Neural cell (in vitro differentiated cells): ENCODE measurements around the gene IKBKG. TPM values are rescaled to one million over a fixed set of nuclear protein-coding genes. Genes with fewer than 3 reads are reported as not detected.

Experiments
- H2AFZ ChIP-seq: fragments of 200-600, 300-800 bp; sonication (generic), shearing (Covaris generic); 2 replicates; pipeline ENCODE4 v1.6.0; 2014; ENCODE audit warnings: low read depth, mild to moderate bottlenecking, antibody characterized with exemption, low read length, moderate library complexity
- H3F3A ChIP-seq: fragments of 200-600 bp; shearing (Covaris generic); 2 replicates; pipeline ENCODE4 v1.6.1; 2016; ENCODE audit warnings: mild to moderate bottlenecking, moderate library complexity, mixed read lengths, antibody characterized with exemption, low read length; ENCODE audit not compliant: insufficient read depth, poor library complexity, severe bottlenecking
- H3K27ac ChIP-seq: fragments of 200-600, 300-800 bp; sonication (generic), shearing (Covaris generic); 2 replicates; pipeline ENCODE4 v1.5.1; 2014; ENCODE audit warnings: mild to moderate bottlenecking, low read length, moderate library complexity
- H3K27me3 ChIP-seq: fragments of 300-800, 200-600 bp; sonication (generic), shearing (Covaris generic); 2 replicates; pipeline ENCODE4 v1.6.0; 2014; ENCODE audit warnings: mild to moderate bottlenecking, low read depth, low read length, moderate library complexity; ENCODE audit not compliant: insufficient read depth
- H3K36me3 ChIP-seq: fragments of 300-800, 200-600 bp; sonication (generic), shearing (Covaris generic); 2 replicates; pipeline ENCODE4 v1.5.1; 2014; ENCODE audit warnings: mild to moderate bottlenecking, antibody characterized with exemption, low read length, moderate library complexity; ENCODE audit not compliant: insufficient read depth
- H3K4me2 ChIP-seq: fragments of 300-800, 200-600 bp; sonication (generic), shearing (Covaris generic); 2 replicates; pipeline ENCODE4 v1.6.0; 2014; ENCODE audit warnings: mild to moderate bottlenecking, low read length
- H3K4me3 ChIP-seq: fragments of 300-800, 200-600 bp; sonication (generic), shearing (Covaris generic); 2 replicates; pipeline ENCODE4 v1.5.1; 2014; ENCODE audit warnings: mild to moderate bottlenecking, low read length, moderate library complexity
- H3K79me2 ChIP-seq: fragments of 200-600 bp; shearing (Covaris generic); replicated peaks from 2 replicates; pipeline ENCODE4 v1.6.0; 2014; ENCODE audit warnings: mild to moderate bottlenecking, low read length, moderate library complexity; ENCODE audit not compliant: insufficient read depth
- H3K9ac ChIP-seq: fragments of 300-800, 200-600 bp; sonication (generic), shearing (Covaris generic); 2 replicates; pipeline ENCODE4 v1.6.1; 2016; ENCODE audit warnings: mild to moderate bottlenecking, low read length, mixed read lengths
- H3K9me2 ChIP-seq: fragments of 200-600 bp; shearing (Covaris generic); 2 replicates; pipeline ENCODE4 v1.6.1; 2016; ENCODE audit warnings: mild to moderate bottlenecking, low read length, mixed read lengths; ENCODE audit not compliant: insufficient read depth
- H3K9me3 ChIP-seq: fragments of 200-600, 300-800 bp; sonication (generic), shearing (Covaris generic); 2 replicates; pipeline ENCODE4 v1.6.1; 2016; ENCODE audit warnings: mild to moderate bottlenecking, mixed run types, low read length, moderate library complexity, mixed read lengths
- H4K20me1 ChIP-seq: fragments of 200-600 bp; shearing (Covaris generic); 2 replicates; pipeline ENCODE4 v1.6.1; 2016; ENCODE audit warnings: mild to moderate bottlenecking, mixed run types; ENCODE audit not compliant: insufficient read depth
- EP300 ChIP-seq: fragments of 450-650 bp; conservative IDR thresholded peaks from 2 replicates; pipeline ENCODE4 v1.6.1; 2014; ENCODE audit warnings: antibody characterized with exemption, mild to moderate bottlenecking, moderate library complexity; ENCODE audit not compliant: poor library complexity, severe bottlenecking
- EZH2 ChIP-seq: fragments of 200-600, 300-800 bp; shearing (Covaris generic), sonication (generic); IDR thresholded peaks from 2 replicates; pipeline ENCODE4 v1.6.1; 2014; ENCODE audit warnings: antibody characterized with exemption, low read length, borderline replicate concordance, mild to moderate bottlenecking; ENCODE audit not compliant: insufficient read depth, poor library complexity, severe bottlenecking
- MXI1 ChIP-seq: fragments of 450-650 bp; conservative IDR thresholded peaks from 2 replicates; pipeline ENCODE4 v1.6.1; 2014; ENCODE audit warnings: antibody characterized with exemption, mild to moderate bottlenecking; ENCODE audit not compliant: poor library complexity, severe bottlenecking
- POLR2AphosphoS5 ChIP-seq: IDR thresholded peaks from 2 replicates; pipeline ENCODE4 v1.6.1; 2012
- RAD21 ChIP-seq: fragments of 450-650 bp; conservative IDR thresholded peaks from 2 replicates; pipeline ENCODE4 v1.6.1; 2014; ENCODE audit warnings: antibody characterized with exemption, mild to moderate bottlenecking, moderate library complexity
- SMC3 ChIP-seq: fragments of 450-650 bp; conservative IDR thresholded peaks from 2 replicates; pipeline ENCODE4 v1.6.1; 2014; ENCODE audit warnings: antibody characterized with exemption, mild to moderate bottlenecking, moderate library complexity; ENCODE audit not compliant: poor library complexity
- TAF1 ChIP-seq: IDR thresholded peaks from 2 replicates; pipeline ENCODE4 v1.6.1; 2012; ENCODE audit warnings: low read depth
- polyA plus RNA-seq: library from polyadenylated mRNA; depleted of rRNA; stranded (reverse); fragments of >200 nt; gene quantifications from 2 replicates; pipeline ENCODE4 v1.2.3, GENCODE V29; 2014
- TF ChIP-seq, protein P1 (sequence below): IDR thresholded peaks from 2 replicates; pipeline ENCODE4 v1.6.1; 2012; ENCODE audit warnings: borderline replicate concordance
- TF ChIP-seq, protein P2 (sequence below): fragments of 450-650 bp; IDR thresholded peaks from 2 replicates; pipeline ENCODE4 v1.5.1; 2014; ENCODE audit warnings: antibody characterized with exemption, mild to moderate bottlenecking, moderate library complexity; ENCODE audit not compliant: poor library complexity, severe bottlenecking

IKBKG gene
- polyA plus RNA-seq, 1 donor from 2014 or later: 37.7 TPM

DNA sequence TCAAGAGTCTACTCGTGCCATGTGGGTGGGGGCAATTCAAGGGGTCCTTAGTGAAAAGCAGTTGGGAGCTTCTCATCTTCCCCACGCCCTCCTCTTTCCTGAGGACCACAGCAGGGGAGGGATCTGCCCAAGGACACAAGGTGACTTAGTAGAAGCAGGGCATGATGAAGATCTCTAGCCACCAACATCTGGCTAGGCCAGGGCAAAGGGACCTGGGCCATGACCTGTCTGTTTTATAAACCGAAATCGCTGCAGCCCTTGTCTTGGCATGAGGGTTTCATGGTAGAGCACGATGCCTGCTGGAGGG is 5.9 kb upstream of the IKBKG start:
- H3K4me3 ChIP-seq: no peak overlapping the region
- no peaks in the 10 kb centered on the region for H3K36me3 ChIP-seq
- no peaks in the 10 kb centered on the region for H3K9me2 ChIP-seq
- H3K9me3 ChIP-seq: no peaks in the 10 kb centered on the region
- H3K27ac ChIP-seq: no peak overlapping the region
- H3F3A ChIP-seq: no peaks in the 10 kb centered on the region
- no peak overlapping the region for H3K4me2 ChIP-seq
- no peaks in the 10 kb centered on the region for H4K20me1 ChIP-seq
- no peak overlapping the region for H2AFZ ChIP-seq
- no peaks in the 10 kb centered on the region for H3K27me3 ChIP-seq
- H3K9ac ChIP-seq: no peak overlapping the region
- TF ChIP-seq TAF1 (no peak), SMC3 (no peak), EZH2 (no peak), POLR2AphosphoS5 (no peak), EP300 (no peak), MXI1 (no peak), RAD21 (no peak)
- TF ChIP-seq, protein P1, sequence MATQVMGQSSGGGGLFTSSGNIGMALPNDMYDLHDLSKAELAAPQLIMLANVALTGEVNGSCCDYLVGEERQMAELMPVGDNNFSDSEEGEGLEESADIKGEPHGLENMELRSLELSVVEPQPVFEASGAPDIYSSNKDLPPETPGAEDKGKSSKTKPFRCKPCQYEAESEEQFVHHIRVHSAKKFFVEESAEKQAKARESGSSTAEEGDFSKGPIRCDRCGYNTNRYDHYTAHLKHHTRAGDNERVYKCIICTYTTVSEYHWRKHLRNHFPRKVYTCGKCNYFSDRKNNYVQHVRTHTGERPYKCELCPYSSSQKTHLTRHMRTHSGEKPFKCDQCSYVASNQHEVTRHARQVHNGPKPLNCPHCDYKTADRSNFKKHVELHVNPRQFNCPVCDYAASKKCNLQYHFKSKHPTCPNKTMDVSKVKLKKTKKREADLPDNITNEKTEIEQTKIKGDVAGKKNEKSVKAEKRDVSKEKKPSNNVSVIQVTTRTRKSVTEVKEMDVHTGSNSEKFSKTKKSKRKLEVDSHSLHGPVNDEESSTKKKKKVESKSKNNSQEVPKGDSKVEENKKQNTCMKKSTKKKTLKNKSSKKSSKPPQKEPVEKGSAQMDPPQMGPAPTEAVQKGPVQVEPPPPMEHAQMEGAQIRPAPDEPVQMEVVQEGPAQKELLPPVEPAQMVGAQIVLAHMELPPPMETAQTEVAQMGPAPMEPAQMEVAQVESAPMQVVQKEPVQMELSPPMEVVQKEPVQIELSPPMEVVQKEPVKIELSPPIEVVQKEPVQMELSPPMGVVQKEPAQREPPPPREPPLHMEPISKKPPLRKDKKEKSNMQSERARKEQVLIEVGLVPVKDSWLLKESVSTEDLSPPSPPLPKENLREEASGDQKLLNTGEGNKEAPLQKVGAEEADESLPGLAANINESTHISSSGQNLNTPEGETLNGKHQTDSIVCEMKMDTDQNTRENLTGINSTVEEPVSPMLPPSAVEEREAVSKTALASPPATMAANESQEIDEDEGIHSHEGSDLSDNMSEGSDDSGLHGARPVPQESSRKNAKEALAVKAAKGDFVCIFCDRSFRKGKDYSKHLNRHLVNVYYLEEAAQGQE: no peak
- TF ChIP-seq, protein P2, sequence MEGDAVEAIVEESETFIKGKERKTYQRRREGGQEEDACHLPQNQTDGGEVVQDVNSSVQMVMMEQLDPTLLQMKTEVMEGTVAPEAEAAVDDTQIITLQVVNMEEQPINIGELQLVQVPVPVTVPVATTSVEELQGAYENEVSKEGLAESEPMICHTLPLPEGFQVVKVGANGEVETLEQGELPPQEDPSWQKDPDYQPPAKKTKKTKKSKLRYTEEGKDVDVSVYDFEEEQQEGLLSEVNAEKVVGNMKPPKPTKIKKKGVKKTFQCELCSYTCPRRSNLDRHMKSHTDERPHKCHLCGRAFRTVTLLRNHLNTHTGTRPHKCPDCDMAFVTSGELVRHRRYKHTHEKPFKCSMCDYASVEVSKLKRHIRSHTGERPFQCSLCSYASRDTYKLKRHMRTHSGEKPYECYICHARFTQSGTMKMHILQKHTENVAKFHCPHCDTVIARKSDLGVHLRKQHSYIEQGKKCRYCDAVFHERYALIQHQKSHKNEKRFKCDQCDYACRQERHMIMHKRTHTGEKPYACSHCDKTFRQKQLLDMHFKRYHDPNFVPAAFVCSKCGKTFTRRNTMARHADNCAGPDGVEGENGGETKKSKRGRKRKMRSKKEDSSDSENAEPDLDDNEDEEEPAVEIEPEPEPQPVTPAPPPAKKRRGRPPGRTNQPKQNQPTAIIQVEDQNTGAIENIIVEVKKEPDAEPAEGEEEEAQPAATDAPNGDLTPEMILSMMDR: no peak
- H3K79me2 ChIP-seq: no peaks in the 10 kb centered on the region

DNA sequence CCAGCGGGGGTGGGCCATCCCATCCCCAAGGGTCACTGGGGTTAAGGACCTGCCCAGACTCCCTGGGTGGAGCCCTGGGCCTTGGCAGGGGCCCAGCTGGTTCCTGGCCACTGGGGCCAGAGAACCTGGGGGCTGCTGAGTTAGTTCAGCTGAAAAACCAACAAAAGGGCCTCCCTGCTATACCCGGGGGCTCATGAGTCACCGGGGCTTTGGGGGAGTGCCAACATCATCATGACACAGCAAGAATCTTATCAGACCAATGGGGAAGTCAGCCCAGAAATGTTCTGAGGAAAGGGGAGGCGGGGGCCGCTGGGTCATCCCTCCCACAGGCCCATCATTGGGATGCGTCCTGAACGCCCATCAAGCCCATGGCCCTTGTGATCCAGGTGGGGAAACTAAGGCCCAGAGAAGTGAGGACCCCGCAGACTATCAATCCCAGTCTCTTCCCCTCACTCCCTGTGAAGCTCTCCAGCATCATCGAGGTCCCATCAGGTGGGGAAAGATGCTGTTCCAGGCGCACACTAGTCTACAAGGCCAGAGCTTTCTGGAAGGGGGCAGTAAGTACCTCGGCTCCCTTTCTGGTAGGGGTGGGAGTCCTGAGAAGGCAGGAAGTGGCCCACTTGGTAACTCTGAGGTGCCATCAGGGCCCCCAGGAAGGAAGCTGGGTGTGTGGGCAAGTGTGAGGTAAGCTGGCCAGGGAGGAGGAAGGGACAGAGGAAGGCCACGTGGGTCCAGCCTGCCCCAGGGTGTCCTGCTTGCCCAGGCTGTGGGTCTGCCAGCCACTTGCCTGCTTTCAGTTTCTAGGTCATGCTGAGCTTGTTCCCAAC is 5.3 kb upstream of the IKBKG start:
- Histone ChIP-seq H3K9ac (no peak overlapping the region), H3K4me3 (no peak overlapping the region), H3K27ac (no peak overlapping the region), H2AFZ (no peak overlapping the region), H3K36me3 (no peaks in the 10 kb centered on the region), H3K79me2 (no peaks in the 10 kb centered on the region), H3K4me2 (no peak overlapping the region), H4K20me1 (no peaks in the 10 kb centered on the region), H3K9me2 (no peaks in the 10 kb centered on the region), H3F3A (no peaks in the 10 kb centered on the region), H3K9me3 (no peaks in the 10 kb centered on the region), H3K27me3 (no peaks in the 10 kb centered on the region)
- TF ChIP-seq, protein P2: no peak
- TF ChIP-seq MXI1 (no peak), TAF1 (no peak), POLR2AphosphoS5 (no peak), EZH2 (no peak), EP300 (no peak)
